GM12801 (cell line): ENCODE data around the gene ZNF367.

Source experiments
- TF ChIP-seq, protein P1 (sequence below): IDR thresholded peaks from one replicate; pipeline ENCODE4 v1.5.1; 2011; ENCODE audit warnings: control low read depth; ENCODE audit not compliant: insufficient read length; ENCODE audit errors: extremely low read depth

ZNF367 gene

GRCh38 chr9:96448546-96449170 lies 30.5 kb upstream of the ZNF367 start:
- TF ChIP-seq, protein P1, sequence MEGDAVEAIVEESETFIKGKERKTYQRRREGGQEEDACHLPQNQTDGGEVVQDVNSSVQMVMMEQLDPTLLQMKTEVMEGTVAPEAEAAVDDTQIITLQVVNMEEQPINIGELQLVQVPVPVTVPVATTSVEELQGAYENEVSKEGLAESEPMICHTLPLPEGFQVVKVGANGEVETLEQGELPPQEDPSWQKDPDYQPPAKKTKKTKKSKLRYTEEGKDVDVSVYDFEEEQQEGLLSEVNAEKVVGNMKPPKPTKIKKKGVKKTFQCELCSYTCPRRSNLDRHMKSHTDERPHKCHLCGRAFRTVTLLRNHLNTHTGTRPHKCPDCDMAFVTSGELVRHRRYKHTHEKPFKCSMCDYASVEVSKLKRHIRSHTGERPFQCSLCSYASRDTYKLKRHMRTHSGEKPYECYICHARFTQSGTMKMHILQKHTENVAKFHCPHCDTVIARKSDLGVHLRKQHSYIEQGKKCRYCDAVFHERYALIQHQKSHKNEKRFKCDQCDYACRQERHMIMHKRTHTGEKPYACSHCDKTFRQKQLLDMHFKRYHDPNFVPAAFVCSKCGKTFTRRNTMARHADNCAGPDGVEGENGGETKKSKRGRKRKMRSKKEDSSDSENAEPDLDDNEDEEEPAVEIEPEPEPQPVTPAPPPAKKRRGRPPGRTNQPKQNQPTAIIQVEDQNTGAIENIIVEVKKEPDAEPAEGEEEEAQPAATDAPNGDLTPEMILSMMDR, result no peak

DNA sequence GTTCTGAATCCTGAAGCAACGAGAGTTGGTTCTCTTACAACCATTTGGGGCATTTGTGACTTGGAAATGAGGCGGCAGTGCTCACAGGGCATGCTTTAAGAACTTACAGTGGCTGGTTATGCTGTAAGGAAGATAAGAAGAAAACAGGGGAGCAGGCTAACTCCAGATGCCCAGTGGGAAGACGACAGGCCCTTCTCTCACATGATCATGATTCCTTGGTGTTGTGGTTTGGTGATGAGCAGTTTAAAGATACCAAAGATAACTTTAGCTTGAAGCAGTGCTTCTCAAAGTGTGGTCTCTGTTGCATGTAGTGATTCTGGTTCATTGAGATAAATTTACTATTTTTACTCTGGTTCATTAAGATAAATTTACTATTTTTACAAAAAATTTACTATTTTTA lies 29.2 kb upstream of the ZNF367 start:
- TF ChIP-seq, protein P1, result no peak

- TF ChIP-seq, protein P1, result no peak
Measured at GRCh38 chr9:96442491-96442890, 24.3 kb upstream of the ZNF367 start.

DNA sequence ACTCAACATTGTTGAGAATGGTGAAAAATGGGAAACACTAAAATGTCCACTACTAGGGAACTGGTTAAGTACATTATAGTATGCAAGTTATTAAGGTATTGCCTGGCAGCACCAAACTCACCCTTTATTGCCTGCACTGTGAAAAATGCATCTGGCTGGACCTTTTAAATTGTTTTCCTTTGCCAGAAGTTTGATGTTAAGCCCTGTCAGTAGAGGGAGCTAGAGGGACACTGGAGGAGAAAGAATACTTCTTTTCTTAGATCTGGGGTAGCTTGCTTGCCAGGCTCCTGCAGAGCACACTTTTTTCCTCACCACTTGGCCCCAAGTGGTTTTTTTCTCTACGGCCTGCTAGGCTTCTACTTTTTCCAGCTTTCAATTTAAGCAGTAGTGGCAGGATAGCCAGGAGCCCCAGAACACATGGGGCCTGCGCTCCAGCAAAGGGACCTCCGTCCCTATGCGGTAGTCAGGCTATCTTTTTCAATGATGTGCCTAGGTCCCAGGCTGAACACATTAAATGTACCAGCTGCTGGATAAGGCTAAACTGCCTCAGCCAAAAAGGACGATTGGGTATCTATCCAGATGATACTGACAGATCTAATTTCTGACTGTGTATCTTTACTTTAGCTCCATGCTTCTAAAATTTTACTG lies 23.8 kb upstream of the ZNF367 start:
- TF ChIP-seq, protein P1, result no peak

- TF ChIP-seq, protein P1, result no peak
Measured at GRCh38 chr9:96440671-96441199, 22.6 kb upstream of the ZNF367 start.

- TF ChIP-seq, protein P1, result no peak
Measured at GRCh38 chr9:96437454-96437853, 19.3 kb upstream of the ZNF367 start.

GRCh38 chr9:96436456-96437126 lies 18.4 kb upstream of the ZNF367 start:
- TF ChIP-seq, protein P1, result no peak
